Stimulated activated CD4-positive, alpha-beta T cell treated with anti-CD3 and anti-CD28 coated beads, Interleukin-12 subunit alpha, Interleukin-12 subunit beta, amount 100 ng/mL, for 4 hours (primary cell): ENCODE measurements around the gene EBLN2.

Experiments used
- DNase-seq: peaks from one replicate; pipeline ENCODE4 v3.0.0-alpha.2; 2020

EBLN2 gene

GRCh38 chr3:73108750-73109149, 47.3 kb downstream of the EBLN2 start:
- DNase-seq: no peak

- no peak for DNase-seq
Measured at GRCh38 chr3:73110530-73110929, 49.1 kb downstream of the EBLN2 start.
